K562 (cell line): ENCODE data around the gene SCTR.

Experiments
- AFF4 ChIP-seq: sonication (generic); formaldehyde crosslinking; IDR thresholded peaks from 2 replicates; pipeline ENCODE4 v1.8.0; 2023; ENCODE audit warnings: mild to moderate bottlenecking, missing genetic modification reagents
- CTCF ChIP-seq, 3 experiments: IDR thresholded peaks in 2 of 3; conservative IDR thresholded peaks in 1 of 3; 2 replicates each; pipeline ENCODE4 v1.5.1; 2011 to 2012; ENCODE audit warnings: low read length in 3 of 3, mild to moderate bottlenecking in 3 of 3, control low read depth in 2 of 3, improper control_type of control experiment in 1 of 3, inconsistent platforms in 1 of 3, low read depth in 1 of 3, mixed read lengths in 1 of 3, moderate library complexity in 1 of 3; ENCODE audit not compliant: insufficient read depth in 2 of 3
- E2F4 ChIP-seq: sonication (generic); formaldehyde crosslinking; IDR thresholded peaks from 2 replicates; pipeline ENCODE4 v1.8.0; 2022; ENCODE audit warnings: mild to moderate bottlenecking, low read depth, missing genetic modification reagents
- E2F6 ChIP-seq, 2 experiments: IDR thresholded peaks; 2 replicates each; pipeline ENCODE4 v1.6.1; 2011; ENCODE audit warnings: borderline replicate concordance in 1 of 2, control low read depth in 1 of 2, low read depth in 1 of 2, low read length in 1 of 2, mild to moderate bottlenecking in 1 of 2, mixed read lengths in 1 of 2, moderate library complexity in 1 of 2; ENCODE audit not compliant: insufficient read depth in 1 of 2, insufficient read length in 1 of 2, poor library complexity in 1 of 2, severe bottlenecking in 1 of 2; ENCODE audit errors: extremely low read depth in 1 of 2
- NR2C2 ChIP-seq, 2 experiments: fragments of 200-800 bp in 1 of 2; sonication (Bioruptor generic) in 1 of 2; sonication (generic) in 1 of 2; formaldehyde crosslinking in 1 of 2; IDR thresholded peaks; 2 replicates each; pipeline versions ENCODE4 v1.6.1 to v1.8.0; 2016 to 2022; ENCODE audit warnings: mild to moderate bottlenecking in 1 of 2, missing compliant biosample characterization in 1 of 2, missing genetic modification characterization in 1 of 2, missing genetic modification reagents in 1 of 2
- POLR2AphosphoS5 ChIP-seq: IDR thresholded peaks from 2 replicates; pipeline ENCODE4 v1.6.1; 2011; ENCODE audit warnings: mild to moderate bottlenecking, low read depth, low read length, moderate library complexity; ENCODE audit not compliant: control insufficient read depth, insufficient read depth
- SP1 ChIP-seq: sonication (generic); formaldehyde crosslinking; IDR thresholded peaks from 2 replicates; pipeline ENCODE4 v1.8.1; 2022; ENCODE audit warnings: mild to moderate bottlenecking, missing genetic modification reagents
- TAF1 ChIP-seq: IDR thresholded peaks from 2 replicates; pipeline ENCODE4 v1.6.1; 2011; ENCODE audit warnings: mild to moderate bottlenecking, low read length, moderate library complexity; ENCODE audit not compliant: insufficient read depth, control insufficient read depth, severe bottlenecking; ENCODE audit errors: extremely low read depth
- XRCC3 ChIP-seq: fragments of 450-650 bp; IDR thresholded peaks from 2 replicates; pipeline ENCODE4 v1.6.1; 2017; ENCODE audit warnings: mild to moderate bottlenecking, moderate library complexity
- ZBTB12 ChIP-seq: fragments of 250-450 bp; sonication (Bioruptor Pico); IDR thresholded peaks from 2 replicates; pipeline ENCODE4 v1.4.0; 2020
- ZHX1 ChIP-seq: fragments of 150-350 bp; conservative IDR thresholded peaks from 2 replicates; pipeline ENCODE4 v1.6.1; 2014; ENCODE audit warnings: low read length
- ZZZ3 ChIP-seq: fragments of 450-650 bp; IDR thresholded peaks from 2 replicates; pipeline ENCODE4 v1.6.1; 2016; ENCODE audit warnings: antibody characterized with exemption, mild to moderate bottlenecking, moderate library complexity

GRCh38 chr2:119442226-119442619 is 82.1 kb downstream of the SCTR start:
- no peak for TF ChIP-seq ZZZ3
- TF ChIP-seq ZBTB12 (CRISPR knock-in tag) = no peak
- no peak for TF ChIP-seq SP1 (CRISPR knock-in tag)
- TF ChIP-seq CTCF (IDR thresholded peaks at IDR 0.05 in 2 of 3, conservative IDR thresholded peaks at IDR 0.05 in 1 of 3; ENCODE audit: insufficient read depth in 2 of 3, low read depth in 1 of 3, low read length in 3 of 3) = no peak
- no peak for TF ChIP-seq AFF4 (CRISPR knock-in tag)
- no peak for TF ChIP-seq ZHX1
- no peak for TF ChIP-seq POLR2AphosphoS5
- no peak for TF ChIP-seq NR2C2 (CRISPR knock-in tag; IDR thresholded peaks at IDR 0.05)
- no peak for TF ChIP-seq NR2C2 (tag; IDR thresholded peaks at IDR 0.05)
- no peak for TF ChIP-seq XRCC3
- no peak for TF ChIP-seq E2F6 (IDR thresholded peaks at IDR 0.05; ENCODE audit: borderline replicate concordance in 1 of 2, extremely low read depth in 1 of 2, insufficient read depth in 1 of 2, insufficient read length in 1 of 2, low read depth in 1 of 2, low read length in 1 of 2, poor library complexity in 1 of 2, severe bottlenecking in 1 of 2)
- no peak for TF ChIP-seq TAF1
- TF ChIP-seq E2F4 (CRISPR knock-in tag) = no peak
